ENCODE data around the gene POLR2L.

Gene POLR2L

DNA sequence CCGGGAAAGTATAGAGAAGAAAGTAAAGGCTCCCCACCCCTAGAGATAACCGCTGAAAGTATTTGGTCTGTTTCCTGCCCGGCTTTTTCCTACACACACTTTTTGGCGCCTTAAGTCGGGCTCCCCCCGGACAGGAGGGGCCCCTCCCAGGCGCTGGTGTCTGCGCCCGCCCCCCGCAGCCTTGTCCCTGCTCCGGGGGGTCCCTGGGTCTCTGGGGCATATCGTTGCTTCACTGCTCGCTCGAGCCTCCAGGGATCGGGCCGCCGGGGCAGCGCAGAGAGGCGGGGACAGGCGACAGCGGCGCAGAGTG, 15.5 kb downstream of the POLR2L start:
- no peak for DNase-seq (ENCODE audit: low spot score)

DNA sequence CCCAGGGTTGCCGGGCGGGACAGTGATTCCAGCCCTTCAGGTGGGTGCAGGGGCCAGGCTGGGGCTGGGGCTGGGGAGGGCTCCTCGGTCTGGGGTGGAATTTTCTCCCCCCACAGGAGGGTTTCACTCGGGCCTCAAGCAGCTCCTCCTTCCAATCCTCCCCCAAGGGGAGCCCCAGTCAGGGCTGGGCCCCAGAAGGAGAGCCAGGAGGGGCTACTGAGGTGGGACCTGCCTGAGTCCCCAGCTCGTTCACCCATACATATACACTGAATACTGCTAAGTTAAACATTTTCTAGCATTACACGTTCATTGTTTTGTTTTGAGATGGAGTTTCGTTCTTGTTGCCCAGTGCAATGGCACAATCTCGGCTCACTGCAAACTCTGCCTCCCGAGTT, 16.1 kb downstream of the POLR2L start:
- DNase-seq (ENCODE audit: low spot score): no peak

DNA sequence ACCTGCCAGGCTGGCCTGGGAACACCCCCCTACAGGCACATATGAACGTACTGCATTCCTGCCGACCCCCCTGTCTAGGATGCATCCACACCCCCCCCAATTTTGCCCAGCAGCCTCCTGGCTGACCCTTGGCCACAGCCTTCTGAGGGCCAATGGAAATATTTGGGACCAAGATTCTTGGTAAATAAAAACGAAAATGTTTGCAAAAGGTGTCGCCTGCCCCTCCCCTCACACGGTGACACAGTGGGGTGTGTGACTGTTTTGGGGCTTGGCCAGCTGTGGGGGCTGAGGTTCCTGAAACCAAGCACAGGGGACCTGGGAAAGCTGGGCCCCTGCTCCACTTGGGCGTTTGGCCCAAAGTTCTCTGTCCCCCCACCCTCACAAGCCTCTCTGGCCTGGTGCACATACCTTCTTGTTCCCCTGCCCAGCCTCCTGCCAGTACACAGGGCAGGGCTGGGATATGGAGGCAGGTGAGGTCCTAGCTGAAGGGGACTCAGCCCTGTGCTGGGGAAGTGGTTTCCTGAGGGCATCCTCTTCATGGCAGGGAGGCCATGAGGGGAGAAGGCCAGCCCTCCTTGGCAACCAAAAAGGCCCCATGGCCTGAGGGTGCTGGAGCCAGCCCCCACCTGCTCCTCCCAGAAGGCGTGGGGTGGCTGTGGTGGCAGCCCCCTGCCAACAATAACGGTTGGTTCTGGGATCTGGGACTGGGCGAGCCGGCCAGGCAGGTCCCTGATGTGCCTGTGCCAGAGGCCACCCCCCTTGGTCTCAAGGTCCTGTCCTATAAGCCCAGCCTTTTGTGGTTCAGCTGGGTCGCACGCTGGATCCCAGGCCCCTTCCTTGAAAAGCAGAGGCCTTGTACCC, 16.7 kb downstream of the POLR2L start:
- no peak for DNase-seq (ENCODE audit: low spot score)

DNA sequence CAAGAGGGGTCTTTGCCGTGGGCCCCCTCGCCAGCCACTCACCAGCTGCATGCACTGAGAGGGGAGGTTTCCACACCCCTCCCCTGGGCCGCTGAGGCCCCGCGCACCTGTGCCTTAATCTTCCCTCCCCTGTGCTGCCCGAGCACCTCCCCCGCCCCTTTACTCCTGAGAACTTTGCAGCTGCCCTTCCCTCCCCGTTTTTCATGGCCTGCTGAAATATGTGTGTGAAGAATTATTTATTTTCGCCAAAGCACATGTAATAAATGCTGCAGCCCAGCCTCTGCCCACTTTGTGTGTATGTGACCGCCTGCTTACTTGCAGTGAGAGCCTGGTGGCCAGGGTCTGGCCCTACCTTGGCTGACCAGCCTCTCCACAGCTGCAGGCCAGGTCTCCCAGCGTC, 17.4 kb downstream of the POLR2L start:
- no peak for DNase-seq (ENCODE audit: low spot score)

DNA sequence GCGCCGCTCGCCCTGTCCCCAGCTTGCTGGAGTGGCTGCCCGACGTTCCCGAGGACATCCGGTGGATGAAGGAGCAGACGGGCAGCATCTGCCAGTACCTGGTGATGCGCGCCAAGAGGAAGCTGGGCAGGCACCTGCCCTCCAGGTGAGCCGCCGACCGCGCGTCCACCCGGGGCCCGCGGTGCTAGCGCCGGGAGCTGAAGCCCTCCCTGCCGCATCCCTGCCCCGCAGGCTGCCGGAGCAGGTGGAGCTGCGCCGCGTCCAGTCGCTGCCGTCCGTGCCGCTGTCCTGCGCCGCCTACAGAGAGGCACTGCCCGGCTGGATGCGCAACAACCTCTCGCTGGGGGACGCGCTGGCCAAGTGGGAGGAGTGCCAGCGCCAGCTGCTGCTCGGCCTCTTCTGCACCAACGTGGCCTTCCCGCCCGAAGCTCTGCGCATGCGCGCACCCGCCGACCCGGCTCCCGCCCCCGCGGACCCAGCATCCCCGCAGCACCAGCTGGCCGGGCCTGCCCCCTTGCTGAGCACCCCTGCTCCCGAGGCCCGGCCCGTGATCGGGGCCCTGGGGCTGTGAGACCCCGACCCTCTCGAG, 17.9 kb downstream of the POLR2L start:
- DNase-seq (ENCODE audit: low spot score): no peak

DNA sequence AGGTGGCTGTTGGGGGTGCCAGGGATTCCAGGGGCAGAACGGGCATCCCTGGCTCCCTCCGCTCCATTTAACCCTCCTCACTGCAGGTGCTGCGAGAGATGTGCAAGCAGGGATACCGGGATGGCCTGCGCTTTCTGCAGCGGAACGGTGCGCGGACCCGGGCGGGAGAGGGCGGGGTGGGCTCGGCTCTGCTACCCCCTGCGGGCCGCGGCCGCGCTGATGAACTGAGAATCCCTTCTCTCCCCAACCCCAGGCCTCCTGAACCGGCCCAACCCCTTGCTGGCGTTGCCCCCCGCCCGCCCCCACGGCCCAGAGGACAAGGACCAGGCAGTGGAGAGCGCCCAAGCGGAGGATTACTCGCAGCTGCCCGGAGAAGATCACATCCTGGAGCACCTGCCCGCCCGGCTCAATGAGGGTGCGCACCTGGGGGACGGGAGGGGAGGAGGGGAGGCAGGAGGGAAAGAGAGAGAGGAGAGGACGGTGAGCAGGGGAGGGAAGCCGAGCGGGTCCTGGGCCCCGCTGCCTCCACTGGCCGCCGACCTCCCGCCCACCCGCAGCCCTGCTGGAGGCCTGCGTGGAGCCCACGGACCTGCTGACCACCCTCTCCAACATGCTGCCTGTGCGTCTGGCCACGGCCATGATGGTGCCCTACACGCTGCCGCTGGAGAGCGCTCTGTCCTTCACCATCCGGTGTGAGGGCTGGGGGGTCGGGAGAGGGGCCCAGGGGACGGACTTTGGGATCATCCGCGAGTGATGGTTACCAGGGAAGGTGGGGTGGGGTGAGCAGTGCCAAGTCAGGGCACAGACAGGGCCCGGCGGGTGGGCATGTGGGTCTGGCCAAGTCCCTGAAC, 18.7 kb downstream of the POLR2L start:
- DNase-seq (ENCODE audit: low spot score): no peak

DNA sequence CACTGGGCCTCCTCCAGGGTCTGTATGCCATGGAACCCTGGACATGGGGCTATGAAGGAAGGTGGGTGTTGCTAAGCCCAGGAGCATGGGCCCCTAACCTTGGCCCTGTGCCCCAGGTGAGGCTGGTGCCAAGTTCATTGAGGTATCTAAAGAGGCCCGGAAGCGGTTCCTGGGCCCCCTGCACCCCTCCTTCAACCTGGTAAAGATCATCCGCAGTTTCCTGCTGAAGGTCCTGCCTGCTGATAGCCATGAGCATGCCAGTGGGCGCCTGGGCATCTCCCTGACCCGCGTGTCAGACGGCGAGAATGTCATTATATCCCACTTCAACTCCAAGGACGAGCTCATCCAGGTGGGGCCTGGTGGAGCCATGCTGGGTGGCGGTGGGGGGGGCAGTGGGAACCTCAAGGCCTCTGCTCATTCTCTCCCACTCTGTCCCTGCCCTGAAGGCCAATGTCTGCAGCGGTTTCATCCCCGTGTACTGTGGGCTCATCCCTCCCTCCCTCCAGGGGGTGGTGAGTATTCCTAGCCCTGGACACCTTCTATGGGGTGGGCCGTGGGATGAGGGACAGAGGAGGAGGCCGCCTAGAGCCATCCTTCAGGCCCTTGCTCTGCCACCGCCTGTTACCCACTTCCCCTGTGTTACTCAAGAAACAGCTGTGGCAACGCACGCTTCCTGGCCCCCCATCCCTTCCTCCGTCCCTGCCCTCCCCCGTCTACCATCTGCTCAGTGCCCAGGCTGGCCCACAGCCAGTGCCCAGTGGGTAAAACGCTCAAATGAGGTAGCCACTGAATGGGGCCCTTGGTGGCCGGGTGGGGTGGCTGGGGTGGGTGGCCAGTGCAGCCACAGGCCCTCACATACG, 20.6 kb downstream of the POLR2L start:
- DNase-seq (ENCODE audit: low spot score): no peak

DNA sequence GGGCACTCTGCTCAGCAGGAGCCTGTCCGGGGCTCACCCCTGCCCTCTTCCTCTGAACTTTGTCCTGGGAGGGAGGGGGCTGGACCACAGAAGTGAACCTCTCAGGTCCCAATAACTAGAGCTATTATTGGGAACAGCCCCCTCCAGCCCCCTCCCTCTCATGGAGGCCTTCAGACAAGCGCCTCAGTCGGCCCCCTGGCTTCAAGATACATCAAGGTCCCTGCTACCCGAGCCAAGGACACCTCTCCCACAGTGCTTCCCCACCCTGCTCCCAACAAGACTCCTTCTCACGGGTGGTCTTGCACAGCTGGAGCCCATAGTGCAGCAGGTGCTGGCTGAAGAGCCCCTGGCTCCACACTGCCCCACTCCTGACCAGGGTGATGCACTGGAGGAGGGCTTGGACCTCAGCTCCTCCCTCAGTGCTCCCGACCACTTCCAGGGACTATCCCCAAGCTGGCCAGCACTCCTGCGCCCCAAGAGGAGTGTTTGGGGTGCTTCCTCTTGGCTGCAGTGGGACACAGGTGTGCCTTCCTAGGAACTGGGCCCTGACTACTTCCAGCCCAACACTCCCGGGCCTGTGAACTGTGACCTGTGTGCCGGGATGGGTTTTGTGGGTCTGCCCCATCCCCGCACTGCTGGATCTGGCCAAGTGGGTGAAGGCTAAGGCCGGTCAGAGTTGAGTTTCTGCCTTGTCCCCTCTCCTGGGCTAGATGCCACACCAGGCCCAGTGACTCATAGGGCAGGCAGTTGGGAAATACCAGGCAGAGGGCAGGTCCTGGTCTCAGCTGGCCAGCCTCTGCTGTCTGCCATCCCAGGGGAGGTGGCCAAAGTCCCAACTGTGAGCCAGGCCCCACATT, 21.4 kb downstream of the POLR2L start:
- no peak for DNase-seq (ENCODE audit: low spot score)

DNA sequence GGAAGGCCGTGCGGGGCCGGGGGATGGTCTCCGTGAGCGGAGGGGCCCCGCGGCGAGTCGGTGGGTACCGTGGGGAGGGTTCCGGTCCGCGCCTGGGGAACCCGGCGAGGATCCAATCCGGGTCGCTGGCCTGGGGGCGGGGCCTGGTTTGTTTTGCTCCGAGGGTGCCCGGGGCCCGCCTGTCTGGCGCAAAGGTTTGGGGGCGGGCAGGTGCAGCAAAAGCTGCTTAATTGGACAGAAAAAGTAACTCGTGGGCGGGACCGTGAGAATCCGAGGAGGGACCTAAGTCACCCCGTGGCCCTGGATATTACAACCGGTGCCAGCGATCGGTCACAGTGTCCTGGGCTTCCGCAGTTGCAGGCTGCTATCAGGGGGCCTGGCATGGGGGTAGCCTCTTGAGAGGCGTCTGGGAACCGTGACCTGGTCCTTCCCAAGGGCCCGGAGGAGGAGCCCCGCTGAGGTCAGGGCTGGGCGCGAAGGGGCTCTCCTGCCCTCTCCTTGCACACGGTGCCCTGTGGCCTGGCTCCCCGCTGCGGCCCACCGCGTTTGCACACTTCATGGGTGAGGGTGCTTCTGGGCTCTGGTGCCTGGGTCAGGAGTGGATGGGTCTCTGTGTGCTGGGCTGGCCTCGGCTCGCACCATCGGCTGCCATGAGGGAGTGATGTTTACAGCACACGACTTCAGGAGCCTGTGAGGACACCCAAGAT, 22.2 kb downstream of the POLR2L start:
- peak; percentile 96 for DNase-seq (ENCODE audit: low spot score)

DNA sequence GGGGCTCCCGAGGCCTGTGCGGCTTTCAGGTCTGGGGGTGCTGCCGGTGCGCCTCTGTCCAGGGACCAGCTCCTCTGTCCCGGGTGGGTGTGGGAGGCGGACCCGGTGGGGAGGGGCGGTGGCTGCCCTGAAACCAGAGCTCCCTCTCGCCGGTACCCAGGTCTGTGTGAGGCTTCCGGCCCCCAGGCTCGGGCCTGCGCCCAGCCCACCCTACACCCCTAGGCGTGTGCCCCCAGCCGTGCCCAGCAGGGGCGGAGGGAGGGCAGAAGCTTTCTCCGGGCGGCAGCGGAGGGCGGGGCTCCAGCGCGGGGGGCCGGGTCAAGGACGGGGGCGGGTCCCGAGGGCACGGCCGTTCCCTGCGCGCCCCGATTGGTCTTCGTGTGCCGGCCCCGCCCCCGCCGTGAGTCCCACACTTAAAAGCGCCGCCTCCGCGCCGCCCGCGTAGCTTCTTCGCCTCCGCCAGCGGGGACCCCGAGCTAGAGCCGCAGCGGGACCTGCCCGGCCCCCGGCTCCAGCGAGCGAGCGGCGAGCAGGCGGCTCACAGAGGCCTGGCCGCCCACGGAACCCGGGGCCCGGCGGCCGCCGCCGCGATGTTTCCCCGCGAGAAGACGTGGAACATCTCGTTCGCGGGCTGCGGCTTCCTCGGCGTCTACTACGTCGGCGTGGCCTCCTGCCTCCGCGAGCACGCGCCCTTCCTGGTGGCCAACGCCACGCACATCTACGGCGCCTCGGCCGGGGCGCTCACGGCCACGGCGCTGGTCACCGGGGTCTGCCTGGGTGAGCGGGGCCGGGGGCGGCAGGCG, 23.0 kb downstream of the POLR2L start:
- peak; percentile 91 for DNase-seq (ENCODE audit: low spot score)

DNA sequence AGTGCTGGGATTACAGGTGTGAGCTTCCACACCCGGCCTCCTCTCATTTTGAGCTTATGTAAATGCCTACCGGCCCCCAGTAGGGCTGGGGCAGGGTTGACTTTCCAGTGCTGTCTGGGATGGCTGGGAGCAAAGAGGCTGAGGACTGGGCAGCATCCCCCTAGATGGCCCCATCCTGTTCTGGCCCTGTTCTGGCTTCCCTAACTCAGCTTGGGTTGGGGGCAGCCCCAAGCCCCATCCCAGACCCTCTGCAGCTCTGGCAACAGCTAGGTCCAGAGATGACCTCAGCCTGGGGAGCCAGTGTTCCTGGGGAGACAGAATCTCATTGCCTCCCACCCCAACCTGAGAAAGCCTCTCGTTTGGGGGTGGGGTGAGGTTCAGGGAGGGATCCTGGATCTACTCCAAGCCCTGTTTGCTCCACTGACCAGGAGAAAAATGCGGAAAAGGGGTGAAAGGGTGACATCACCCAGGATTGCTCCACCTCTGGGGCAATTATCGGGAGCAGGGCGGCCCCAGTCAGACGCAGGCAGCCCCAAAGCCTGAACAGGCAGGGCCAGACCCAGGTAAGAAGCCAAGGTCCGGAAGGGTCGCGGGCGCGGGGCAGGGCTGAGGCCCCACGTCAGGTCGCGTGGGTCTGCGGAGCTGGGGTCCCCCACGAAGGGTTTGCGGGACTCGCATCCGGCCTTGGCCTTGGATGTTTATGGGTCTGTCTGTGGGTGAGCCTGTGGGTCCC, 23.8 kb downstream of the POLR2L start, which contains the start of gene PNPLA2:
Gene PNPLA2, plus strand, starts transcription at position 519 of the 733 bp plus-strand sequence. CDS start 805 bp downstream, outside the sequence.
- DNase-seq (ENCODE audit: low spot score): no peak

DNA sequence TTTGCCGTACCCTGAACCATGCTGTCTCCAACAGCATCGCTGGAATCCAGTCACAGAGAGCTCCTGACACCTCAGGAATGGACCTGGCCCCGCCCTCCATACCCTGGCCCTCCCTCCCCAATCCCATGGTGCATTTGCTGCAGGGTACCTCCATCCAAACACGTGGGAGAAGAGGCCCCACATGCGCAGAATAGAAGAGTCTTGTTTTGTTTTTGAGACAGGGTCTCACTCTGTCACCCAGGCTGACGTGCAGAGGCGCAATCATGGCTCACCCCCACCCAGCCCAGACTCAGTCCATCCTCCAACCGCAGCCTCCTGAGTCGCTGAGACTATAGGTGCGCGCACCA, 25.9 kb downstream of the POLR2L start:
- no peak for DNase-seq (ENCODE audit: low spot score)

DNA sequence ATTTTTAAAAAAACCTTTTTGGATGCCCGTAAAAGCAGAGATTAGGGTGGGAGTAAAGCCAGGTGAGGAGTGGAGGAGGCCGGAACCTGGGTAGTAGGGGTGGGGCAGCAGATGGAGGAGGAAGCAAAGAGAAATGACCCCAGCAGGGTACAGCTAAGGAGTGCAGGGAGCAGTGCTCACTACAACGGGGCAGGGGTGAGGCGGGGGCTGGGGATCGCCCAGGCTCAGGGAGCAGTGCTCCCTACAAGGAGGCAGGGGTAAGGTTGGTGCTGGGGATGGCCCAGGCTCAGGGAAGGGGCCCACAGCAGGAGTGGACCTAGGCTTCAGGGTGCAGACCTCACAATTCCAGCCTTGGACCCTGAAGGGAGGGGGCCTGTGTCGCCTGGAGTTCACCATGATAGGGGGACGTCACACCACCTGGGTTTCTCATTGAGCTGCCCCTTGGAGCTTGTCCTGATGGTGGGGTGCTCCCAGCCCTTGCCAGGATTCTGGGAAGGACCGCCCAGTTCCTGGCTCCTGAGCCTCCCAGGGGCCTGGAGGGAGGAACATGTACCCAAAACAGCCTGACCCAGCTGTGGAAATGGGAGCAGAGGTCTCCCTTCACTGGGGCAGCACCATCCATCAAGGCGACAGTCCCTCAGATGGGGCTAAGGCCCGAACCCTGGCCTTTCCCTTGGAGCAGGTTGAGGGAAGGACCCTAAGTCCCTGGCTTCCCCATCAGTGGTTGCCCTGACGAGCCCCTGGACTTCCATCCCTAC, 26.5 kb downstream of the POLR2L start:
- peak; percentile 25 for DNase-seq (ENCODE audit: low spot score)

DNA sequence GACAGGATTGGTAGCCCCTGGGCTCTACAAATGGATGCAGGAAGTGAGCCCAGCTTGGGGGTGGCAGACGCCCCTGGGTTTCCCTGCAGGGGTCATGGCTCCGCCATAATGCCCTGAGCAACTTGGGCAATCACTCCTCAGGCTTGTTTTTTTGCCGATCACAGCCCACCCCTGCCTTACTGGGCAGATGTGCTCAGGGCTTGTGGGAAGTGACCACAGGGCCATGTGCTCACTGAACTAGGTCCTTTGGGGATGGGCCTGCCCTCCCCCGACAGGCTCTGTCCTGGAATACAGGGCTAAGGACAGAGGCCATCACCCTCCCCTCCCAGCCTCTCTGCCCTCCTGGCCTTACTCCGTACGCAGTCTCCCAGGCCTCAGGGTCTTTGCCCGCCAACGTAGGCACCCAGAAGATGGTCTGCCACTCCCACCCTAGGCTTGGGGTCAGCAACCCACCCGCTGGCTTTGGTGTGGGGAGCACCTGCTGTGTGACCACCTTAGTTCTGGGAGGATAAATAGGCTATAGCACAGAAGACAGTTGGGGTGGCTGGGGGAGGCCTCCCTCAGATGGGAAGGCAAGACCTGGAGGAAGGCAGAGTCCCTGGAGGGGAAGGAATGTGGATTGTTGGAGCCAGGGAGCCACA, 28.8 kb downstream of the POLR2L start:
- peak; percentile 37 for DNase-seq (ENCODE audit: low spot score)

DNA sequence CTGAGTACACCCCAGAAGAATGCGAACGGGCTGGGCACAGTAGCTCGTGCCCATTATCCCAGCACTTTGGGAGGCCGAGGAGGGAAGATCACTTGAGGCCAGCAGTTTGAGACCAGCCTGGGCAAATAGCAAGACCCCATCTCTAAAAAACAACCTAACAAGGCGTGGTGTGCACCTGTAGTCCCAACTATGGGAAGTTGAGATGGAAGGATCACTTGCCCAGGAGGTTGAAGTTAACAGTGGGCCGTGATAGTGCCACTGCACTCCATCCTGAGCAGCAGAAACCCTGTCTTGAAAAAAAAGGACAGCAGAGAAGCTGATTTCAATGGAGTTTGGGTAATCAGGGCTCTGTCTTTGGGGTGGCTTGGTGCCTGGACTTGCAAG, 29.3 kb downstream of the POLR2L start:
- DNase-seq (ENCODE audit: low spot score): no peak

DNA sequence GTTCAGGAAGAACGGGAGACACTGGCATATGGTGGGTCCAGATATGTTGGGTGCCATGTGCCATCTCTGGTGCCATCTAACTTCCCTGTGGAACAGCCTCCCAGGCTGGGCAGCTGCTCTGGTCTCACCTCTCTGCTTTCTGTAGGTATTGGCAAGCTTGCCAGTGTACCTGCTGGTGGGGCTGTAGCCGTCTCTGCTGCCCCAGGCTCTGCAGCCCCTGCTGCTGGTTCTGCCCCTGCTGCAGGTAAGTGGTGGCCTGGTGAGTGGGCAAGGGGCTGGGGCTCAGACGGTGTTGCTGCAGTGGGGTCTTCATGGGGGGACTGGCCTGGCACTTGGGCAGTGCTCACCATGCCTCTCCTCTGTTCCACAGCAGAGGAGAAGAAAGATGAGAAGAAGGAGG, 29.9 kb downstream of the POLR2L start:
- DNase-seq (ENCODE audit: low spot score): no peak

DNA sequence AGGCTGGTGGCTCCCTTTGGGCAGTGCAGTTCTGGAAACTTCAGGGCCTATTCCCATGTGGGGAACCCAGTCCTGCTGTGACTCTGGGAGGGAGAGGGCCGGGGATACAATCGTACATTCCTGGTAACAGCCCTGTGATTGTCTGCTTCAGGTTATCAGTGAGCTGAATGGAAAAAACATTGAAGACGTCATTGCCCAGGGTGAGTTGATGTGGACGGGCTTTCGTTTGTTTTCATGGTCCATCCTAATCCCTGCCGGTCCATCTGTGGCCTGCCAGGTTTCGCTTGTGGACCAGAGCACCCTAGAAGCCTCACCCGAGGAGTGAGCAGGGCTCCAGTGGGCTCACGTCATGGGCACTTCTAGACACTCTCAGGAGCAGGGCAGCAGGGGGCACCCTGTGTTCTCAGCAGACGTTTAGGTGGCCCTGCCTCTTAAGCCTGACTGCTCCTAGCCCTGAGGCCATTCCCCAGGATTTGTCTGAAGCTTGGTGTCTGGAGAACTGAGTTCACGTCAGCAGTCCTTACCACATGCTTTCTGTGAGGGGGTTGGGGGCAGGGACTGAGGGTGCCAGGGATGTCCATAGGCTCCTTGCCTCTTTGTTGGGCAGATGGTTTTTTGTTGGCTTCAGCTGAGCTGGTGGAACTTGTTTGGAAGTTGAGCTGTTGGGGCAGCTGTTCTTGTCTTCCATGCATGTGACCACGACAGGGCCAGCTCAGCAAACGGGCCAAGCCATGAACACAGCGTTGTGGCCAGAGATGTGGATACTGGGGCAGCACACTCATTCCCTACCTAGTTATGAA, 30.7 kb downstream of the POLR2L start:
- DNase-seq (ENCODE audit: low spot score): peak; percentile 34
